Neural progenitor cell (in vitro differentiated cells): ENCODE data around the gene ANKS1B. TPM values are rescaled to one million over a fixed set of nuclear protein-coding genes. Genes with fewer than 3 reads are reported as not detected.

Source experiments
- DNase-seq: peaks from one replicate; pipeline ENCODE4 v3.0.0-alpha.2; 2016; ENCODE audit warnings: low spot score
- H2AFZ ChIP-seq: fragments of 200-600 bp; sonication (generic); replicated peaks from 2 replicates; pipeline ENCODE4 v1.6.1; 2016; ENCODE audit warnings: antibody characterized with exemption
- H3F3A ChIP-seq: fragments of 200-600 bp; sonication (generic); 2 replicates; pipeline ENCODE4 v1.6.1; 2016; ENCODE audit warnings: antibody characterized with exemption, low read depth
- H3K27ac ChIP-seq: fragments of 200-600 bp; sonication (generic); 2 replicates; pipeline ENCODE4 v1.5.1; 2016; ENCODE audit warnings: mild to moderate bottlenecking
- H3K27me3 ChIP-seq: fragments of 200-600 bp; sonication (generic); 2 replicates; pipeline ENCODE4 v1.6.1; 2016; ENCODE audit warnings: mild to moderate bottlenecking, moderate library complexity
- H3K36me3 ChIP-seq: fragments of 200-600 bp; sonication (generic); 2 replicates; pipeline ENCODE4 v1.5.1; 2016
- H3K4me1 ChIP-seq: fragments of 200-600 bp; sonication (generic); 2 replicates; pipeline ENCODE4 v1.6.1; 2016; ENCODE audit warnings: mixed run types
- H3K4me2 ChIP-seq: fragments of 200-600 bp; sonication (generic); 2 replicates; pipeline ENCODE4 v1.6.1; 2016
- H3K4me3 ChIP-seq: fragments of 200-600 bp; sonication (generic); 2 replicates; pipeline ENCODE4 v1.5.1; 2016
- H3K79me2 ChIP-seq: fragments of 200-600 bp; sonication (generic); 2 replicates; pipeline ENCODE4 v1.6.1; 2016; ENCODE audit warnings: low read depth
- H3K9ac ChIP-seq: fragments of 200-600 bp; sonication (generic); 2 replicates; pipeline ENCODE4 v1.6.1; 2016
- H3K9me3 ChIP-seq: fragments of 200-600 bp; sonication (generic); 2 replicates; pipeline ENCODE4 v1.5.1; 2016; ENCODE audit warnings: low read depth
- H4K20me1 ChIP-seq: fragments of 200-600 bp; sonication (generic); 2 replicates; pipeline ENCODE4 v1.6.1; 2016; ENCODE audit warnings: low read depth
- H3K27ac Mint-ChIP-seq: 3 replicates; pipeline ENCODE4 v1.8.0; 2021; ENCODE audit warnings: mixed read lengths
- H3K27me3 Mint-ChIP-seq: 2 replicates; pipeline ENCODE4 v1.8.0; 2022; ENCODE audit warnings: low read depth, mild to moderate bottlenecking, inconsistent platforms, moderate library complexity, mixed read lengths; ENCODE audit not compliant: insufficient read depth
- H3K36me3 Mint-ChIP-seq: 3 replicates; pipeline ENCODE4 v1.8.0; 2021; ENCODE audit warnings: mixed read lengths
- H3K4me1 Mint-ChIP-seq: 3 replicates; pipeline ENCODE4 v1.8.0; 2021; ENCODE audit warnings: mixed read lengths
- H3K4me3 Mint-ChIP-seq: 3 replicates; pipeline ENCODE4 v1.8.0; 2021; ENCODE audit warnings: mild to moderate bottlenecking, moderate library complexity, mixed read lengths
- H3K9me3 Mint-ChIP-seq: 3 replicates; pipeline ENCODE4 v1.8.0; 2020; ENCODE audit warnings: mixed read lengths
- EZH2 ChIP-seq: fragments of 200-600 bp; sonication (generic); IDR thresholded peaks from 2 replicates; pipeline ENCODE4 v1.6.1; 2017; ENCODE audit warnings: antibody characterized with exemption, mild to moderate bottlenecking, moderate library complexity
- EZH2phosphoT487 ChIP-seq: fragments of 200-600 bp; sonication (generic); IDR thresholded peaks from 2 replicates; pipeline ENCODE4 v1.6.1; 2017; ENCODE audit warnings: antibody characterized with exemption
- total RNA-seq: library from RNA; depleted of rRNA; stranded (reverse); fragments of >200 nt; gene quantifications from 2 replicates; pipeline ENCODE4 v1.2.3, GENCODE V29; 2015; ENCODE audit warnings: low replicate concordance
- TF ChIP-seq, protein P1 (sequence below): fragments of 200-600 bp; sonication (generic); IDR thresholded peaks from 2 replicates; pipeline ENCODE4 v1.5.1; 2017; ENCODE audit warnings: antibody characterized with exemption, mild to moderate bottlenecking

The ANKS1B gene
- total RNA-seq, 1 donor from 2014 or later, result 7.9 TPM

- no peak overlapping the region for H3K27ac Mint-ChIP-seq
- no peak for DNase-seq
- H3K36me3 Mint-ChIP-seq, result no peaks in the 10 kb centered on the region
- Histone ChIP-seq H3K4me1 (no peaks in the 10 kb centered on the region), H3K79me2 (no peaks in the 10 kb centered on the region), H3K4me3 (no peak overlapping the region), H3K27ac (no peak overlapping the region), H3K9me3 (no peaks in the 10 kb centered on the region), H3K9ac (no peak overlapping the region), H4K20me1 (no peaks in the 10 kb centered on the region), H3F3A (no peaks in the 10 kb centered on the region), H2AFZ (no peak overlapping the region), H3K4me2 (no peak overlapping the region), H3K36me3 (no peaks in the 10 kb centered on the region), H3K27me3 (no peaks in the 10 kb centered on the region)
- H3K27me3 Mint-ChIP-seq, result no peaks in the 10 kb centered on the region
- H3K4me1 Mint-ChIP-seq, result peaks cover 5% of the 10 kb centered on the region
- no peak overlapping the region for H3K4me3 Mint-ChIP-seq
- TF ChIP-seq, protein P1, sequence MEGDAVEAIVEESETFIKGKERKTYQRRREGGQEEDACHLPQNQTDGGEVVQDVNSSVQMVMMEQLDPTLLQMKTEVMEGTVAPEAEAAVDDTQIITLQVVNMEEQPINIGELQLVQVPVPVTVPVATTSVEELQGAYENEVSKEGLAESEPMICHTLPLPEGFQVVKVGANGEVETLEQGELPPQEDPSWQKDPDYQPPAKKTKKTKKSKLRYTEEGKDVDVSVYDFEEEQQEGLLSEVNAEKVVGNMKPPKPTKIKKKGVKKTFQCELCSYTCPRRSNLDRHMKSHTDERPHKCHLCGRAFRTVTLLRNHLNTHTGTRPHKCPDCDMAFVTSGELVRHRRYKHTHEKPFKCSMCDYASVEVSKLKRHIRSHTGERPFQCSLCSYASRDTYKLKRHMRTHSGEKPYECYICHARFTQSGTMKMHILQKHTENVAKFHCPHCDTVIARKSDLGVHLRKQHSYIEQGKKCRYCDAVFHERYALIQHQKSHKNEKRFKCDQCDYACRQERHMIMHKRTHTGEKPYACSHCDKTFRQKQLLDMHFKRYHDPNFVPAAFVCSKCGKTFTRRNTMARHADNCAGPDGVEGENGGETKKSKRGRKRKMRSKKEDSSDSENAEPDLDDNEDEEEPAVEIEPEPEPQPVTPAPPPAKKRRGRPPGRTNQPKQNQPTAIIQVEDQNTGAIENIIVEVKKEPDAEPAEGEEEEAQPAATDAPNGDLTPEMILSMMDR, result no peak
- no peak for TF ChIP-seq EZH2
- TF ChIP-seq EZH2phosphoT487, result no peak
- H3K9me3 Mint-ChIP-seq, result no peaks in the 10 kb centered on the region
These were observed 604.0 kb downstream of the ANKS1B start for GRCh38 chr12:99380701-99381100.

DNA sequence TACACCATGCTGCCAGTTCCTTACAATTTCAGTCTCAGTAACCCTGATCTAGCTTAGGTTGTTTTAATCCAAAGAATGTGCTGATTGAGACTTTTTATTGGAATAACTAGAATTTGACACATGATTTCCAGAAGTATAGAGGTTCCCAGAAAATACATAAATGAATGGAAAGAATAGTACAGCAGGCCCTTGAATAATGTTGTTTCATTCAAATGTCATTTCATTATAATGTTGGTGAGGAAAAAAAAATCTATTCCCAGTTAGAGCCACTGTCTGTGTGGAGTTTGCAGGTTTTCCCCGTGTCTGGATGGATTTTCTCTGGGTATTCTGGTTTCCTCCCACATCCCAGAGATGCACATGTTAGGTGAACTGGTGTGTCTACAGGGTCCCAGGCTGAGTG is 610.7 kb downstream of the ANKS1B start:
- no peaks in the 10 kb centered on the region for H3K4me1 ChIP-seq
- no peaks in the 10 kb centered on the region for H3K79me2 ChIP-seq
- no peak overlapping the region for H2AFZ ChIP-seq
- no peaks in the 10 kb centered on the region for H3K36me3 ChIP-seq
- H3F3A ChIP-seq, result no peaks in the 10 kb centered on the region
- H3K9ac ChIP-seq, result no peak overlapping the region
- TF ChIP-seq EZH2phosphoT487, result no peak
- TF ChIP-seq EZH2, result no peak
- TF ChIP-seq, protein P1, result no peak
- no peak overlapping the region for H3K4me2 ChIP-seq
- H3K4me3 ChIP-seq, result no peak overlapping the region
- Mint-ChIP-seq H3K27me3 (no peaks in the 10 kb centered on the region), H3K9me3 (no peaks in the 10 kb centered on the region), H3K36me3 (no peaks in the 10 kb centered on the region), H3K27ac (no peak overlapping the region), H3K4me3 (no peak overlapping the region), H3K4me1 (no peaks in the 10 kb centered on the region)
- H3K9me3 ChIP-seq, result no peaks in the 10 kb centered on the region
- no peak overlapping the region for H3K27ac ChIP-seq
- H4K20me1 ChIP-seq, result no peaks in the 10 kb centered on the region
- DNase-seq, result no peak
- H3K27me3 ChIP-seq, result no peaks in the 10 kb centered on the region

GRCh38 chr12:99372257-99372920 is 612.3 kb downstream of the ANKS1B start:
- Mint-ChIP-seq H3K4me3 (no peak overlapping the region), H3K9me3 (no peaks in the 10 kb centered on the region), H3K27ac (no peak overlapping the region), H3K27me3 (no peaks in the 10 kb centered on the region), H3K36me3 (no peaks in the 10 kb centered on the region), H3K4me1 (no peaks in the 10 kb centered on the region)
- Histone ChIP-seq H4K20me1 (no peaks in the 10 kb centered on the region), H2AFZ (no peak overlapping the region), H3K4me2 (no peak overlapping the region), H3K36me3 (no peaks in the 10 kb centered on the region), H3F3A (no peaks in the 10 kb centered on the region), H3K4me3 (no peak overlapping the region), H3K79me2 (no peaks in the 10 kb centered on the region), H3K9me3 (no peaks in the 10 kb centered on the region), H3K4me1 (no peaks in the 10 kb centered on the region), H3K9ac (no peak overlapping the region), H3K27ac (no peak overlapping the region), H3K27me3 (no peaks in the 10 kb centered on the region)
- no peak for DNase-seq
- TF ChIP-seq, protein P1, result no peak
- TF ChIP-seq EZH2 (no peak), EZH2phosphoT487 (no peak)
